SK-N-SH treated with all-trans-retinoic acid at 6 μM for 48 hours (cell line): ENCODE data around the gene MREG.

Experiments used
- ZFP3 ChIP-seq: fragments of 250-450 bp; sonication (Bioruptor Pico); IDR thresholded peaks from 2 replicates; pipeline ENCODE4 v1.5.0; 2020; ENCODE audit warnings: mild to moderate bottlenecking, moderate library complexity
- TF ChIP-seq, protein P1 (sequence below): fragments of 250-450 bp; sonication (Bioruptor Pico); IDR thresholded peaks from 2 replicates; pipeline ENCODE4 v1.5.1; 2021; ENCODE audit warnings: mild to moderate bottlenecking, moderate library complexity

DNA sequence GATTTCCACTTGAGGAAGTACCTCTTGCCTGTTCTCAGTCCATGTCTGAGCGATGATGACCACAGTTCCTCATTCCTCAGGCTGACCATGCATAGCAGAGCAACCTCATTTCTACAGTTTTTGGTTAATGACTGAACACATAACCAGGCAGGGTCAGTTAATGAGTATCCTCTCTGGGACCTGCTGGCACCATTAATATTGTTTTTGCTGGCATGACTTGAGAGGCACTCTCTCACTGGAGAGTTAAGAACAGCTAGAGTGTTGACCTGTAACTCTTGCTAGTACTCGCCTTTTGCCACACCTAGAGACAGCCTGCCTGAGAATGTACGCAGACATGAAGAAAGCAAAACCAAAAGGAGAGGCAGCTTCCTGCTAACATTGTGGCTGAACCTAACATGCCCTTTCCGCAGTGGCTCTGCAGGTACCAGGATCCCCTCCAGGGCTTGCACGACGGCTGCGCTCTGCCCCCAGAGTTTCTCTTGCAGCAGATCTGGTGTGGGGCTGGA lies 44.4 kb upstream of the MREG start:
- TF ChIP-seq, protein P1, sequence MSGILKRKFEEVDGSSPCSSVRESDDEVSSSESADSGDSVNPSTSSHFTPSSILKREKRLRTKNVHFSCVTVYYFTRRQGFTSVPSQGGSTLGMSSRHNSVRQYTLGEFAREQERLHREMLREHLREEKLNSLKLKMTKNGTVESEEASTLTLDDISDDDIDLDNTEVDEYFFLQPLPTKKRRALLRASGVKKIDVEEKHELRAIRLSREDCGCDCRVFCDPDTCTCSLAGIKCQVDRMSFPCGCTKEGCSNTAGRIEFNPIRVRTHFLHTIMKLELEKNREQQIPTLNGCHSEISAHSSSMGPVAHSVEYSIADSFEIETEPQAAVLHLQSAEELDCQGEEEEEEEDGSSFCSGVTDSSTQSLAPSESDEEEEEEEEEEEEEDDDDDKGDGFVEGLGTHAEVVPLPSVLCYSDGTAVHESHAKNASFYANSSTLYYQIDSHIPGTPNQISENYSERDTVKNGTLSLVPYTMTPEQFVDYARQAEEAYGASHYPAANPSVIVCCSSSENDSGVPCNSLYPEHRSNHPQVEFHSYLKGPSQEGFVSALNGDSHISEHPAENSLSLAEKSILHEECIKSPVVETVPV (CRISPR knock-in tag) = no peak
- no peak for TF ChIP-seq ZFP3 (CRISPR knock-in tag)
